Upper lobe of left lung (tissue), 4 donors: ENCODE results near the gene CRYAB.

Source experiments
- EP300 ChIP-seq, 4 donors: sonication (generic); formaldehyde crosslinking; IDR thresholded peaks; one replicate each; pipeline ENCODE4 v1.5.1; 2017; ENCODE audit warnings: antibody characterized with exemption in 4 of 4, control low read depth in 2 of 4
- POLR2A ChIP-seq, 4 donors: fragments of 450-650 bp; IDR thresholded peaks; one replicate each; pipeline ENCODE4 v1.5.1; 2016 to 2017; ENCODE audit warnings: antibody characterized with exemption in 4 of 4, mild to moderate bottlenecking in 2 of 4
- POLR2AphosphoS5 ChIP-seq, 2 donors: sonication (generic); formaldehyde crosslinking; IDR thresholded peaks; one replicate each; pipeline ENCODE4 v1.5.1; 2017; ENCODE audit warnings: antibody characterized with exemption in 2 of 2
- TF ChIP-seq, protein P1 (sequence below), 6 experiments: fragments of 450-650 bp in 4 of 6; fragments of 200-600 bp in 2 of 6; sonication (generic) in 2 of 6; IDR thresholded peaks; one replicate each; pipeline ENCODE4 v1.5.1; 2016 to 2019; ENCODE audit warnings: antibody characterized with exemption in 6 of 6

- TF ChIP-seq, protein P1, sequence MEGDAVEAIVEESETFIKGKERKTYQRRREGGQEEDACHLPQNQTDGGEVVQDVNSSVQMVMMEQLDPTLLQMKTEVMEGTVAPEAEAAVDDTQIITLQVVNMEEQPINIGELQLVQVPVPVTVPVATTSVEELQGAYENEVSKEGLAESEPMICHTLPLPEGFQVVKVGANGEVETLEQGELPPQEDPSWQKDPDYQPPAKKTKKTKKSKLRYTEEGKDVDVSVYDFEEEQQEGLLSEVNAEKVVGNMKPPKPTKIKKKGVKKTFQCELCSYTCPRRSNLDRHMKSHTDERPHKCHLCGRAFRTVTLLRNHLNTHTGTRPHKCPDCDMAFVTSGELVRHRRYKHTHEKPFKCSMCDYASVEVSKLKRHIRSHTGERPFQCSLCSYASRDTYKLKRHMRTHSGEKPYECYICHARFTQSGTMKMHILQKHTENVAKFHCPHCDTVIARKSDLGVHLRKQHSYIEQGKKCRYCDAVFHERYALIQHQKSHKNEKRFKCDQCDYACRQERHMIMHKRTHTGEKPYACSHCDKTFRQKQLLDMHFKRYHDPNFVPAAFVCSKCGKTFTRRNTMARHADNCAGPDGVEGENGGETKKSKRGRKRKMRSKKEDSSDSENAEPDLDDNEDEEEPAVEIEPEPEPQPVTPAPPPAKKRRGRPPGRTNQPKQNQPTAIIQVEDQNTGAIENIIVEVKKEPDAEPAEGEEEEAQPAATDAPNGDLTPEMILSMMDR (IDR thresholded peaks at IDR 0.05) = no peak
- TF ChIP-seq EP300 (IDR thresholded peaks at IDR 0.05) = no peak
- TF ChIP-seq POLR2A (IDR thresholded peaks at IDR 0.05) = no peak
- TF ChIP-seq POLR2AphosphoS5 (IDR thresholded peaks at IDR 0.05) = no peak
These were observed 40.0 kb upstream of the CRYAB start for GRCh38 chr11:111951565-111951964.
